ENCODE measurements around the gene TMEM129.

DNA sequence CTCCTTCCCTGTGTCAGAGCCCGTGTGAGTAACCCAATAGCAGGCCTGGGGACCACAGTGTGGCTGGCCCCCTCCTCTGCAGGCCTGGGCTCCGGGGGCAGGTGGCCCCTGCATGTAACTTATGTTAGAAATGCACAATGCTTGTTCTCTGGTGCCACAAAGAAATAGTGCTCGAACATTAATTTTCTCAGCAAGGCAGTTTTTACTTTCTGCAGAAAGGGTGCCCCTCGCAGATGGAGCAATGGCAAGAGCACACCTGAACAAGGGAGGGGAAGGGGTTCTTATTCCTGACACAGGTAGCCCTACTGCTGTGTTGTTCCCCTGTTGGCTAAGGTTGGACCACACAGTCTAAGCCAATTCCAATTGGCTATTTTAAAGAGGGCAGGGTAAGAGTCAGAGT lies 17.3 kb upstream of the TMEM129 start:
- TF ChIP-seq, protein P1, sequence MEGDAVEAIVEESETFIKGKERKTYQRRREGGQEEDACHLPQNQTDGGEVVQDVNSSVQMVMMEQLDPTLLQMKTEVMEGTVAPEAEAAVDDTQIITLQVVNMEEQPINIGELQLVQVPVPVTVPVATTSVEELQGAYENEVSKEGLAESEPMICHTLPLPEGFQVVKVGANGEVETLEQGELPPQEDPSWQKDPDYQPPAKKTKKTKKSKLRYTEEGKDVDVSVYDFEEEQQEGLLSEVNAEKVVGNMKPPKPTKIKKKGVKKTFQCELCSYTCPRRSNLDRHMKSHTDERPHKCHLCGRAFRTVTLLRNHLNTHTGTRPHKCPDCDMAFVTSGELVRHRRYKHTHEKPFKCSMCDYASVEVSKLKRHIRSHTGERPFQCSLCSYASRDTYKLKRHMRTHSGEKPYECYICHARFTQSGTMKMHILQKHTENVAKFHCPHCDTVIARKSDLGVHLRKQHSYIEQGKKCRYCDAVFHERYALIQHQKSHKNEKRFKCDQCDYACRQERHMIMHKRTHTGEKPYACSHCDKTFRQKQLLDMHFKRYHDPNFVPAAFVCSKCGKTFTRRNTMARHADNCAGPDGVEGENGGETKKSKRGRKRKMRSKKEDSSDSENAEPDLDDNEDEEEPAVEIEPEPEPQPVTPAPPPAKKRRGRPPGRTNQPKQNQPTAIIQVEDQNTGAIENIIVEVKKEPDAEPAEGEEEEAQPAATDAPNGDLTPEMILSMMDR (tag by site-specific recombination; IDR thresholded peaks at IDR 0.05): no peak
- no peak for TF ChIP-seq ZNF670 (tag by site-specific recombination; IDR thresholded peaks at IDR 0.05; ENCODE audit: low read depth)
- TF ChIP-seq, protein P2, sequence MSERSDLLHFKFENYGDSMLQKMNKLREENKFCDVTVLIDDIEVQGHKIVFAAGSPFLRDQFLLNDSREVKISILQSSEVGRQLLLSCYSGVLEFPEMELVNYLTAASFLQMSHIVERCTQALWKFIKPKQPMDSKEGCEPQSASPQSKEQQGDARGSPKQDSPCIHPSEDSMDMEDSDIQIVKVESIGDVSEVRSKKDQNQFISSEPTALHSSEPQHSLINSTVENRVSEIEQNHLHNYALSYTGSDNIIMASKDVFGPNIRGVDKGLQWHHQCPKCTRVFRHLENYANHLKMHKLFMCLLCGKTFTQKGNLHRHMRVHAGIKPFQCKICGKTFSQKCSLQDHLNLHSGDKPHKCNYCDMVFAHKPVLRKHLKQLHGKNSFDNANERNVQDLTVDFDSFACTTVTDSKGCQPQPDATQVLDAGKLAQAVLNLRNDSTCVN (tag by site-specific recombination; optimal IDR thresholded peaks at IDR 0.05): no peak
- no peak for TF ChIP-seq ZNF549 (tag by site-specific recombination; IDR thresholded peaks at IDR 0.05)
- TF ChIP-seq, protein P3, sequence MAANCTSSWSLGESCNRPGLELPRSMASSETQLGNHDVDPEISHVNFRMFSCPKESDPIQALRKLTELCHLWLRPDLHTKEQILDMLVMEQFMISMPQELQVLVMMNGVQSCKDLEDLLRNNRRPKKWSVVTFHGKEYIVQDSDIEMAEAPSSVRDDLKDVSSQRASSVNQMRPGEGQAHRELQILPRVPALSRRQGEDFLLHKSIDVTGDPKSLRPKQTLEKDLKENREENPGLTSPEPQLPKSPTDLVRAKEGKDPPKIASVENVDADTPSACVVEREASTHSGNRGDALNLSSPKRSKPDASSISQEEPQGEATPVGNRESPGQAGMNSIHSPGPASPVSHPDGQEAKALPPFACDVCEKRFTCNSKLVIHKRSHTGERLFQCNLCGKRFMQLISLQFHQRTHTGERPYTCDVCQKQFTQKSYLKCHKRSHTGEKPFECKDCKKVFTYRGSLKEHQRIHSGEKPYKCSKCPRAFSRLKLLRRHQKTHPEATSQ (tag by site-specific recombination; IDR thresholded peaks at IDR 0.05): no peak
- no peak for TF ChIP-seq PRDM10 (tag by site-specific recombination; IDR thresholded peaks at IDR 0.05)
- TF ChIP-seq KLF8 (tag by site-specific recombination; IDR thresholded peaks at IDR 0.05): no peak
